ENCODE results near the gene RNF4.

DNA sequence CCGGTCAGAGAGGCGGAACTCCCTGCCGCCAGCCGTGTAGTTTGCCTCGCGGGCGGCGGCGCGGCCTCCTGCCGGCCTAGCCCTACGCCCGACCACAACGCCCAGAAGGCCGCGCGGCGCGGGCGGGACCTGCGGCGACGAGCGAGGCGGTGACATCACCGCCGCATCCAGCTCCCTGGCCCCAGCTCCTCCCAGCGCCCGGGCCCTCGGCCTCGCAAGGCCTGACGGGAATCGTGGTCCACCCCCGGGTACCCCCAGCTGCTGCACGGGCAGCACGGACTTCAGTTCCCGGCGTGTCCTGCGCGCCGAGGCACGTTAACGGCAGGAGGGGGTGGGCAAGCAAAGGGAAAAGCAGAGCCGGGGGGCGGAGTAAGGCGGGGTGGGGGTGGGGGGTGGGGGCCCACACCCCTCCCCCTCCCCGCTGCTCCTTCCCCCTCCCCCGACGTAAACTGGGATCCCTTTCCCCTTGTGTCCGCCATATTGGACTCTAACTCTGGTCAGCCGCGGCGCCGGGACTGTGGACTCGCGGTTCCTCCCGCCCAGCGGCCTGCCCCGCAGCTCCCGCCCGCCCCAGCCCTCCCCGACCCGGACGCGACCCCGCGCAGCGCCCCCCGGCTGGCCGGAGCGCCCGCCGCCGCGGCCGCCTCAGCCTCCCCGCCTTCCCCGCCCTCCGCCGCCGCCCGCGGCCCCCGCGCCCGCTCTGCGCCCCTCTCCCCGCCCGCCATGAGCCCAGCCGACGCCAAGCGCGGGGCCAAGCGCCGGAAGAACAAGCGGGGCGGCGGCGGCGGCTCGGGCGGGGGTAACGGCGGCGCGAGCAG is 67.5 kb downstream of the RNF4 start, which contains the start of gene FAM193A:
- no peak for TF ChIP-seq CTCF (IDR thresholded peaks at IDR 0.05)
- TF ChIP-seq POLR2A (IDR thresholded peaks at IDR 0.05; ENCODE audit: low read depth) = peak; percentile 0
- peak; percentile 78 to 80 for TF ChIP-seq POLR2AphosphoS5 (IDR thresholded peaks at IDR 0.05)
